NCI-H1694 treated with DMSO at 0.1 percent for 48 hours (cell line): Measurements from ENCODE around the gene NFATC2IP.
"Not testable (repeated sequence)": the region's sequence is repeated elsewhere in the genome, so short reads cannot be mapped to it uniquely, and the experiment has no call there.

ENCODE experiments used
- DNase-seq: peaks from one replicate; lab custom pipeline; 2025; lab: John Stamatoyannopoulos, UW

The NFATC2IP gene

DNA sequence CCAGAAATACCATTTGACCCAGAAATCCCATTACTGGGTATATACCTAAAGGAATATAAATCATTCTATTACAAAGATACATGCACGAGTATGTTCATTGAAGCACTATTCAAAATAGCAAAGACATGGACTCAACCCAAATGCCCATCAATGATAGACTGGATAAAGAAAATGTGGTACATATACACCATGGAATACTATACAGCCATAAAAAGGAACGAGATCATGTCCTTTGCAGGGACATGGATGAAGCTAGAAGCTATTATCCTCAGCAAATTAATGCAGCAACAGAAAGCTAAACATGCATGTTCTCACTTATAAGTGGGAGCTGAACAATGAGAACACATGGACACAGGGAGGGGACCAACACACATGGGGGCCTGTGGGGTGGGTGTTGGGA lies 24.5 kb upstream of the NFATC2IP start:
- not testable (repeated sequence) for DNase-seq

DNA sequence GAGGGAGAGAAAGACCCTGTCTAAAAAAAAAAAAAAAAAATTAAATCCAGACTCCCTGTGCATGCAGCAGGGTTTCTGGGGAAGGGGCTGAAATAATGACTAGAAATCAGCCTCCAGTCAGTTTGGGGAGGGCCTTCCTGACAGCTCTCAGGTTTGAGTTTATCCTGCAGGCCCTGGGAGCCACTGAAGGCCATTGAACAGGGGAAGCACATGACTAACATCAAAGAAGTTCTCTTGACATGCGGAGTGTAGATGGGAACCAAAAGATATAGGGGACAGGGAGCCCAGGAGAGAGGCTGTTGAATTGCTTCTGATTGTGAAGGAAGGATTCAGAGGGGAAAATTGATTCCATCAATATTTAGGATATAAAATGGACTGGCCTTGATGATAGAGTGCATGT lies 22.9 kb upstream of the NFATC2IP start:
- no peak for DNase-seq

DNA sequence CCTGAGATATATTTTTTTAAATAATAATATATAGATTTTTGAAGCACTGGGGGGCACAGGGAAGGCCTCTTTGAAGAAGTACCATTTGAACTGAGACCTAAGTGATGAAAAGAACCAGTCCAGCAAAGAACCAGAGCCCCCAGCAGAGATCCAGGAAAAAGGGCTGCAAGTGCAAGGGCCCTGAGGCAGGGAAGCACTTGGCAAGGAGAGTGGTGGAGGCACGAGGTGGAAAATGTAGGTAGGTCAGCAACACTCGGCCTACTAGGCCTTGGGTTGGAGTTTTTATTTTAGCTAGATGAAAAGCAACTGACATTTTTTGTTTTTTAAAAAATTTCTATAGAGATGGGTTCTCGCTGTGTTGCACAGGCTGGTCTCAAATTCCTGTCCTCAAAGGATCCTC lies 20.5 kb upstream of the NFATC2IP start:
- DNase-seq, result no peak

DNA sequence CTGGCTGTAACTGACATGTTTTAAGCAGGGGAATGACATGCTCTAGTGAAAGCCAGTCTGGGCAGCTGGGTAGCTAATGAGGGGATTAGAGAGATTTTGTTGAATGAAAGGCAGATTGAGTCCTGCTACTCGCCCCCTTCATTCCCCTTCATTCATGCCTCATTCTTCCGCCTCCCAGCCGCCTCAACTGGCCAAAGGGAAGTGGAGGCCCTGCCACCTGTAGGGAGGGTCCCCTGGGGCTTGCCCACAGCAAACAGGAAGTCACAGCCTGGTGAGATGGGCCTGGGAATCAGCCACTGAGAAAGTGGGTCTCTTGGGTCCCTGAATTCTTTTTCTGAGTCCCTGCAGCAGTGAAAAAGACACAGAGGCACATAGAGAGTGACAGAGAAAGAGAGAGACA lies 20.1 kb upstream of the NFATC2IP start:
- DNase-seq, result no peak

DNA sequence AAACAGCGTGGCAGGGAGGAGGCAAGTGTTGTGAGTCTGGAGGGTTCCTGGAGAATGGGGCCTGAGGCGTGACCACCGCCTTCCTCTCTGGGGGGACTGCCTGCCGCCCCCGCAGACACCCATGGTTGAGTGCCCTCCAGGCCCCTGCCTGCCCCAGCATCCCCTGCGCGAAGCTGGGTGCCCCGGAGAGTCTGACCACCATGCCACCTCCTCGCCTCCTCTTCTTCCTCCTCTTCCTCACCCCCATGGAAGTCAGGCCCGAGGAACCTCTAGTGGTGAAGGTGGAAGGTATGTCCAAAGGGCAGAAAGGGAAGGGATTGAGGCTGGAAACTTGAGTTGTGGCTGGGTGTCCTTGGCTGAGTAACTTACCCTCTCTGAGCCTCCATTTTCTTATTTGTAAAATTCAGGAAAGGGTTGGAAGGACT lies 18.9 kb upstream of the NFATC2IP start, which contains the start of gene CD19:
Gene CD19, plus strand, starts transcription at position 171 of the 425 bp plus-strand sequence. Its CDS starts 30 bp downstream, at position 201.
- no peak for DNase-seq

DNA sequence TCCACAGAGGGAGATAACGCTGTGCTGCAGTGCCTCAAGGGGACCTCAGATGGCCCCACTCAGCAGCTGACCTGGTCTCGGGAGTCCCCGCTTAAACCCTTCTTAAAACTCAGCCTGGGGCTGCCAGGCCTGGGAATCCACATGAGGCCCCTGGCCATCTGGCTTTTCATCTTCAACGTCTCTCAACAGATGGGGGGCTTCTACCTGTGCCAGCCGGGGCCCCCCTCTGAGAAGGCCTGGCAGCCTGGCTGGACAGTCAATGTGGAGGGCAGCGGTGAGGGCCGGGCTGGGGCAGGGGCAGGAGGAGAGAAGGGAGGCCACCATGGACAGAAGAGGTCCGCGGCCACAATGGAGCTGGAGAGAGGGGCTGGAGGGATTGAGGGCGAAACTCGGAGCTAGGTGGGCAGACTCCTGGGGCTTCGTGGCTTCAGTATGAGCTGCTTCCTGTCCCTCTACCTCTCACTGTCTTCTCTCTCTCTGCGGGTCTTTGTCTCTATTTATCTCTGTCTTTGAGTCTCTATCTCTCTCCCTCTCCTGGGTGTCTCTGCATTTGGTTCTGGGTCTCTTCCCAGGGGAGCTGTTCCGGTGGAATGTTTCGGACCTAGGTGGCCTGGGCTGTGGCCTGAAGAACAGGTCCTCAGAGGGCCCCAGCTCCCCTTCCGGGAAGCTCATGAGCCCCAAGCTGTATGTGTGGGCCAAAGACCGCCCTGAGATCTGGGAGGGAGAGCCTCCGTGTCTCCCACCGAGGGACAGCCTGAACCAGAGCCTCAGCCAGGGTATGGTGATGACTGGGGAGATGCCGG lies 18.2 kb upstream of the NFATC2IP start:
- no peak for DNase-seq

DNA sequence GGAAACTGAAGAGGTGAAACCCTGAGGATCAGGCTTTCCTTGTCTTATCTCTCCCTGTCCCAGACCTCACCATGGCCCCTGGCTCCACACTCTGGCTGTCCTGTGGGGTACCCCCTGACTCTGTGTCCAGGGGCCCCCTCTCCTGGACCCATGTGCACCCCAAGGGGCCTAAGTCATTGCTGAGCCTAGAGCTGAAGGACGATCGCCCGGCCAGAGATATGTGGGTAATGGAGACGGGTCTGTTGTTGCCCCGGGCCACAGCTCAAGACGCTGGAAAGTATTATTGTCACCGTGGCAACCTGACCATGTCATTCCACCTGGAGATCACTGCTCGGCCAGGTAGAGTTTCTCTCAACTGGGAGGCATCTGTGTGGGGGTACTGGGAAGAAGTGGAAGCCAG lies 17.6 kb upstream of the NFATC2IP start:
- no peak for DNase-seq

DNA sequence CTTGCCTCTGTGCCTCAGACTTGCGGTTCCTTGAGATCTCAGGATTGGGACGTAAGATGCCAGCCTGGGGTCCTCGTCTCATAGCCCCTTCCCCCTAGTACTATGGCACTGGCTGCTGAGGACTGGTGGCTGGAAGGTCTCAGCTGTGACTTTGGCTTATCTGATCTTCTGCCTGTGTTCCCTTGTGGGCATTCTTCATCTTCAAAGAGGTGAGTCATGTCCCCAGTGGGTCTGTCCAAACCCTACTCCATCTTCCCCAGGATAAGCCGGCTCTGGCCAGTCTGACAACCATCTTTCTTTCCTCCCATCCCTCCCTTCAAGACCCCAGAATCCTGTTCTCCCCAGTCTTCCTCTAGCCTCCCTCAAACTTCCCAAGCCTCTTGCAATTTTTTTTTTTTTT lies 15.4 kb upstream of the NFATC2IP start:
- no peak for DNase-seq

DNA sequence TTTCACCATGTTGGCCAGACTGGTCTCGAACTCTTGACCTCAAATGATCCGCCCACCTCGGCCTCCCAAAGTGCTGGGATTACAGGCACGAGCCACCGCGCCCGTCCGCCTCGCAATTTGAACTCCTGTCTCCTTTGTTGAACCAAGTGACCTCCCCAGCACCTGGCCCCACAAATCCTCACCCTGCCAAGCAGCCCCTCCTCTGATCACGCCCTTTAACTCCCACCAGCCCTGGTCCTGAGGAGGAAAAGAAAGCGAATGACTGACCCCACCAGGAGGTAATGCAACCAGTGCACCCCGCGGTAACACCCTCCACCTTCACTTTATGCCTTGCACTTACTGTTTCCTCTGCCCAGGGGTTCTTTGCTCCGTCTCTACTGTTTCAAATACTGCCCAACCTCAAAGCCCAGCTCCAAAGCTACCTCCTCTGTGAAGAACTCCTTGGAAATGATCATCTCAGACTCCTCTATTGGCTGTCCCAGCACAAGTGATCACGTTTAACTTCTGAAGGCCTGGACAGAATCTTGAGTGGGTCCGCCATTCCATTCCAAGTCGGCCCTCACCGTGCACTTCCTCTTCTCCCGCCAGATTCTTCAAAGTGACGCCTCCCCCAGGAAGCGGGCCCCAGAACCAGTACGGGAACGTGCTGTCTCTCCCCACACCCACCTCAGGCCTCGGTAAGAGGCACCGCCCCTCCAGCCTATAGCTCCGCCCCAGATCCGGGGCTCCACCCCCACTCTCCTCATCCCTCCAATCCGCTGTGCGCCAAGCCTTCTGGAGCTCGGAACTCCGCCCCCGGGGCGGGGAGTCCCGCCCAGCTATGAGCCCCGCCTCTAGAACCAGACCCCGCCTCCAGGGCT lies 14.6 kb upstream of the NFATC2IP start:
- no peak for DNase-seq

DNA sequence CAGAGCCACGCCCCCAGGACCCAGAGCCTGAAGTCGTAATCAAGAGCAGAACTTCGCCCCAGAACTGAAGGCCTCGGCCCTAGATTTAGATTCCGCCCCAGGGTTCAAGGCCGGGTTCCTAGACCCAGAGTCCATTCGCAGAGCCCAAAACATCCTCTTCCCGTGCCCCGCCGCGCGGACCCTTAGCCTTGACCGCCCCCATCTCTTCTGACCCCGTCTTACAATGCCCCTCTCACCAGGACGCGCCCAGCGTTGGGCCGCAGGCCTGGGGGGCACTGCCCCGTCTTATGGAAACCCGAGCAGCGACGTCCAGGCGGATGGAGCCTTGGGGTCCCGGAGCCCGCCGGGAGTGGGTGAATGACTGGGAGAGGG lies 14.0 kb upstream of the NFATC2IP start:
- no peak for DNase-seq

DNA sequence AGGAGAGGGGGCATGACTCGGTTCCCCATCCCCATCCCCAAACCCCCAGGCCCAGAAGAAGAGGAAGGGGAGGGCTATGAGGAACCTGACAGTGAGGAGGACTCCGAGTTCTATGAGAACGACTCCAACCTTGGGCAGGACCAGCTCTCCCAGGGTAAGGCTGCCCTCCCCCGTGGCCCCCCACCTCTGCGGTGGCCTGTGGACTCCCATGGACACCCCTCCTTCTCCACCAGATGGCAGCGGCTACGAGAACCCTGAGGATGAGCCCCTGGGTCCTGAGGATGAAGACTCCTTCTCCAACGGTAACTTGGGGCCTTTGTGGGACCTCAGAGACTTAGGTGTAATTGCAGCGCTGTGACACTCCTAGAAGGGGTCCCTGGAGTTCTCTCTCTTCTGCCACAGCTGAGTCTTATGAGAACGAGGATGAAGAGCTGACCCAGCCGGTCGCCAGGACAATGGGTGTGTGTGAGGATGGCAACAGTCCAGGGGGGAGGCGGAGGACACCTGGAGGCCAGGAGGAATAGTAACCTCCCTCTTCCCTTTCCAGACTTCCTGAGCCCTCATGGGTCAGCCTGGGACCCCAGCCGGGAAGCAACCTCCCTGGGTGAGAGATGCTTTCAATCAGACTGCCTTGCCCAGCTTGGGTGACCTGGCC lies 13.4 kb upstream of the NFATC2IP start:
- DNase-seq, result no peak

DNA sequence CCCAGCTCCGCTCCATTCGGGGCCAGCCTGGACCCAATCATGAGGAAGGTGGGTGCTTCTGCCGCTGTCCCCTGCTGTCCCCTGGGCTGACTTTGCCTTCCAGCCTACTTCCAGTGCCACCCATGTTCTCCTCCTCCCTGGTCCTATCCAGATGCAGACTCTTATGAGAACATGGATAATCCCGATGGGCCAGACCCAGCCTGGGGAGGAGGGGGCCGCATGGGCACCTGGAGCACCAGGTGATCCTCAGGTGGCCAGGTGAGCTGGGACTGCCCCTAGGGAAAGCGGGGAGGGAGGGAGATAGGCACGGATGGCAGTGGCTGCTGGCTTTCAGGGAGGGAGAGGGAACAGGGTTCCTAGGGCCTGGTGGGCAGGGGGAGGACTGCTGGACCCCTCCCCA lies 12.0 kb upstream of the NFATC2IP start:
- DNase-seq, result no peak

DNA sequence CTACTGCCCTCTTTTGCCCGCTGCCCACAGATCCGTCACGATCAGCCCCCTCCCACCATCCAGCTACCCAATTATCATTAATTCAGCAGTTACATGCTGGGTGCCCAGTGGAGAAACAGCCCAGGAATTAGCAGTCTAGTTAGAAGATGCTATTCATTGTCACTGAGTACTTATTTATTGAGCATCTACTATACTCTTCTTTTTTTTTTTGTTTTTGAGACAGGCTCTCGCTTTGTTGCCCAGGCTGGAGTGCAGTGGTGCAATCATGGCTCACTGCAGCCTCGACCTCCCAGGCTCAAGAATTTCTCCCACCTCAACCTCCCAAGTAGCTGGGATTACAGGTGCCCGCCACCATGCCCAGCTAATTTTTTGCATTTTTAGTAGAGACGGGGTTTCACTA lies 10.9 kb upstream of the NFATC2IP start:
- DNase-seq, result not testable (repeated sequence)

DNA sequence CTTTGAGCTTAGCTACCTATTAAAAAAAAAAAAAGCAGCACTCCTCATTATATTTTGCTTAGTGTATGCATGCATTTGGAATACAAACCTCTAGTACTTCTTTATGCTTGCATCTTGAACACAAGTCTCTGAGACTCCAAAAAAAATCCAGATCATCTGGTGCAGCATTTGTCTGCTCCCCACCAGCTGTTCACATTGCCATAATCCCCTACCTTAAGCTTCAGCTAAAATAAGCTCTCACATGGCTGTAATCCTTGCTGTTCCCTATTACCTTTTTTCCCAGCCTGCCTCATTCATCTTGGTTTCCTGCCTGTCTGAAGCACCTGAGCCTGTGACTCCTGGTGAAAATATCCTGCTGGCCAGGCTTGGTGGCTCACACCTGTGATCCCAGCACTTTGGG lies 7.5 kb upstream of the NFATC2IP start:
- DNase-seq, result no peak

DNA sequence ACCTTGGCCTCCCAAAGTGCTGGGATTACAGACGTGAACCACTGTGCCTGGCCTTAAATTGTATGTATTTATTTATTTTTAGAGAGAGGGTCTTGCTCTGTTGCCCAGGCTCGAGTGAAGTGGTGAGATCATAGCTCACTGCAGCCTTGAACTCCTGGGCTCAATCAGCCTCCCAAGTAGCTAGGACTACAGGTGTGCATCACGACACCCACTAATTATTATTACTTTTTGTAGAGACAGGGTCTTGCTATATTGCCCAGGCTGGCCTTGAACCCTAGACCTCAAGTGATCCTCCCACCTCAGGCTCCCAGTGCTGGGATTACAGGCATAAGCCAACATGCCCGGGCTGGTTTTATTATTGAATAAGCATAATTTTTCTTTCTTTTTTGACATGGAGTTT lies 4.1 kb upstream of the NFATC2IP start:
- no peak for DNase-seq

DNA sequence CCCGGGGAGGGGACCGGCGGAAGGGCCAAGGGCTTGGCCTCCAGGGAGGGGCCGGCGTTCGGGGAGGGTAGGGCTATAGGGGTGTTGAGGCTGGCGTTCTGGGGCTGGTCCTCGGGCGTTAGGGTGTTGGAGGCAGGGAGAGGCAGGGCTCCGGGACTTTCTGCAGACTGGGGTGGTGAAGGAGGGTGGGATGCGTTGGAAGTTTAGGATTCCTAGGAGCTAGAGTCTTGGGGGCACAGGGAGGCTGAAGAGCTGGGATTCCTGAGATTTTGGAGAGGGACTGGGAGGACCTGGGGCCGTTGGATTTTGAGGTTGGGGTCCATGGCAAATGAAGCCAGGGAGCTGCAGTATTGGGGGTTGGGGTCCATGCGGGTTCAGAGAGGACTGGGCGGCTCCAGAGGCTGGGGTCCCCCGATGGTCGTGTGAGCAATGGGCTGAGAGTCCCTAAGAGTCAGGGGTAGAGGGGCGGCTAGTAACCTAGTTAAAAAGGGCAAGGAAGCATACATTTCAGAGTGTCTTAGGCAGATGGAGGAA lies 740 bp downstream of the NFATC2IP start:
- no peak for DNase-seq

DNA sequence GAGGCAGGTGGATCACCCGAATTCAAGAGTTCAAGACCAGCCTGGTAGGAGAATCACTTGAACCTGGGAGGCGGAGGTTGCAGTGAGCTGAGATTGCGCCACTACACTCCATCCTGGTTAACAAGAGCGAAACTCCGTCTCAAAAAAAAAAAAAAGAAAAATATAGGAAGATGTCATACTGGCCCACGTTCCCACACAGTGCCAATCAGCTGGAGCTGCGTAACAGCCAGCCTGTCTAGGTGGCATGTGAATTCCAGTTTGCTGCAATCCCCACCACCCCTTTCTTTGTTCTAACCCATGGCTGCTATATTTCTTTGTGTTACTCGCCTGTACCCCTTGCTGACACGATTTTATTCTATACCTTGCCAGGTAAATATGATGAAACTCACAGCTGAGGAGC lies 7.5 kb downstream of the NFATC2IP start:
- DNase-seq, result no peak

DNA sequence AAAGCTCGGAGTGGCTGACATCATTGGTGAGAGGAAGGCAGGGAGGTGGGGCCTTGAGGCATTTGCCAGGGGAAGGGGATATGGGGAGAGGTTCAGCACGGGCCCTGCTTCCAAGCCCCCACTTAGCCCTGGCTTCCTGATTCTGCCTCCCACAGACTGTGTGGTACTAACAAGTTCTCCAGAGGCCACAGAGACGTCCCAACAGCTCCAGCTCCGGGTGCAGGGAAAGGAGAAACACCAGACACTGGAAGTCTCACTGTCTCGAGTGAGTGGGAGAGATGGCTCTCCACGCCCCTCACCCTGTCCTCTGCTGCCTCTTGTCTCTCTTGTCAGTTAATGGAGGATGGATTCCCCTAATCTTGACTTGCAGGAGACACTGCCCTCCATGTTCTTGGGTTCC lies 8.1 kb downstream of the NFATC2IP start:
- DNase-seq, result no peak

DNA sequence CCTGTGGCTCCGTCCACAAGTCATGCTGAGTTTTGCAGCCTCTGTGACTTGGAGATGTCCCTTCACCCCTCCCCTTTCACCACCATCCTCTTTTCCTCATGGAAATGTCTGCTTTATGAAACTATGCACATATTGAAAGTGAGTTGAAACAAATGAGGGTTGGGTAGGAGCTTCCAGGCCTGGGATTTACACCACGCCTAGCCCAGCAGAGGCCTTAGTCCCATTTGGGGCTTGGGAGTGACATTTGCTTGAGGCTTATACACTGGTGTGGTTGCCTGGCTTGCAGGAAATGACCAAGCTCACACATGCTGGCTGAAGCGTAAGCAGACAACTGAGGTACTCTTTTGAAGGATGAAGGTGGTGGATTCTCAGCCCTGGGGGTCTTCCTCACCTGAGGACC lies 13.3 kb downstream of the NFATC2IP start:
- DNase-seq, result no peak

DNA sequence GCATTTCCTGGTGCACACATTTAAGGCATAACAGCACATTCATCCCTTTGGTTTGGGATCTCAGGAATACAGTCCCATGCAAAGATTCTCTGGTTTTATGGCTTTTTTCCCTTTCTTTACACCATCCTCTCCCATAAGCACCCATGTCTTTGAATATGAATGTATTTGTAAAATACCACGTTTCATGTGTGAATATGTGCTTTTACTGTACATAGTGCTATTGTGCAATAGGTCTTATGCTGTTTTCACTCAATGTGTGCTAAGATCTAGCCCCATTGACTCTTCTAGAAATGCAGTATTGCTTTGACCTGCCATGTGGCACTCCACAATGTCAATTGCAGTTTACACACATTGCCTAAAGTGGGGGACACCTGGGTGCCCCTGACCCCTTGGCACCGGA lies 13.8 kb downstream of the NFATC2IP start:
- no peak for DNase-seq

DNA sequence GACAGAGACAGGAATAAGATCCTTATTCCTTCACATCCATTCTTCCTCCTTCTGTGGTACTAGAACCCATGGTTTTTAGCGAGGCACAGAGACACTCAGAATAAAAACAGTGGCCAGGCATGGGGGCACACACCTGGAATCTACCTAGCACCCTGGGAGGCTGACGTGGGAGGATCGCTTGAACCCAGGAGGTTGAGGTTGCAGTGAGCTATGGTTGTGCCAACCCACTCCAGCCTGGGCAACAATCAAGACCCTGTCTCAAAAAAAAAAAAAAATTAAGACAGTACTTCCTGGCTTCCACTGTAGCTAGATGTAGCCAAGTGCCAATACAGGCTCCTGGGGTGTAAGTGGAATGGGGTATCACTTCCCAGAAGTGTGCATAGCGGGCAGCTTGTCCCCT lies 16.4 kb downstream of the NFATC2IP start:
- no peak for DNase-seq

DNA sequence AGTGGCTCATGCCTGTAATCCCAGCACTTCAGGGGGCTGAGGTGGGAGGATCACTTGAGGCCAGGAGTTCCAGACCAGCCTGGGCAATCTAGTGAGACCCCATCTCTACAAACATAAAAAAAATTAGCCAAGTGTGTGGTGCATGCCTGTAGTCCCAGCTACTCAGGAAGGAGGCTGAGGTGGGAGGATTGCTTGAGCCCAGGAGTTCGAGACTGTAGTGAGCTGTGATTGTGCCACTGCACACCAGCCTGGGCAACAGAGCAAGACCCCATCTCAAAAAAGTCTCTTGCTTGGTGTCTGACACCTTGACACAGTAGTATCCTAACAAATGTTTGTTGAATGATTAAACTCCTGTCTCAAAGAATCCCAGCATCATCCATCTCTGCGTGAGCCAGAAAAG lies 19.0 kb downstream of the NFATC2IP start:
- DNase-seq, result not testable (repeated sequence)
